Measurements from ENCODE around the gene TPSD1. TPM values are rescaled to one million over a fixed set of nuclear protein-coding genes. Genes with fewer than 3 reads are reported as not detected.

The TPSD1 gene
- total and polyA plus RNA-seq, 2 donors (not counting 3 experiments of a cell fraction or from before 2014, with no cell fraction given): not detected

DNA sequence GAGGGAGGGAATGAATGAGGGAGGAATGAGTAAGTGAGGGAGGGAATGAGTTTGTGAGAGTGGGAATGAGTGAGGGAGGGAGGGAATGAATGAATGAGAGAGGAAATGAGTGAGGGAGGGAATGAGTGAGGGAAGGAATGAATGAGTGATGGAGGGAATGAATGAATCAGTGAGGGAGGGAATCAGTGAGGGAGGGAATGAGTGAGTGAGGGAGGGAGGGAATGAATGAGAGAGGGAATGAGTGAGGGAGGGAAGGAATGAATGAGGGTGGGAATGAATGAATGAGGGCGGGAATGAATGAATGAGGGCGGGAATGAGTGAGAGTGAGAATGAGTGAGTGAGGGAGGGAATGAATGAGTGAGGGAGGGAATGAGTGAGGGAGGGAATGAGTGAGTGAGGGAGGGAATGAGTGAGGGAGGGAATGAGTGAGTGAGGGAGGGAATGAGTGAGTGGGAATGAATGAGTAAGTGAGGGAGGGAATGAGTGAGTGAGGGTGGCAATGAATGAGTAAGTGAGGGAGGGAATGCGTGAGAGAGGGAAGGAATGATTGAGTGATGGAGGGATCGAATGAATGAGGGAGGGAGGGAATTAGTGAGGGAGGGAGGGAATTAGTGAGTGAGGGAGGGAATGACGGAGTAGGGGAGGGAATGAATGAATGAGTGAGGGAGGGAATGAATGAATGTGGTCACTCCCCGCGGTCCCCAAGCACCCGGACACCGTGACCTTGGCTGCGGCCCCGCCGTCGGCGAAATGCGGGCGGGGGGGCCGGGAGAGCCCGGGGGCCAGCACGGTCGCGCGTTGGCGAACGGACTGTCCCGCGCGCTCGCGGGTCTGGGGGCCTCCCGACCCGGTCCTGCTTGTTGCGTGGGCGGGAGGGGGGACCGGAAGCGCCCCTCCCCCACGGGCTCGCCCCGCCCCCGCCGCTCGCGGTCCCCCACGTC lies 52.4 kb downstream of the TPSD1 start:
- Histone ChIP-seq H3K4me3 (replicated peaks in 1 of 3; ENCODE audit: insufficient read depth in 1 of 3, low read depth in 1 of 3, low read length in 3 of 3) (peak overlapping the region in 1 of 3 experiments; percentile 50), H3K36me3 (ENCODE audit: control insufficient read depth in 2 of 2, extremely low read depth in 1 of 2, insufficient read depth in 2 of 2, low read length in 2 of 2) (no peaks in the 10 kb centered on the region), H3K27me3 (ENCODE audit: control insufficient read depth in 2 of 2, insufficient read depth in 2 of 2, low read length in 2 of 2) (no peaks in the 10 kb centered on the region), H3K9me3 (replicated peaks; ENCODE audit: control insufficient read depth, insufficient read depth, low read length) (no peaks in the 10 kb centered on the region), H3K79me2 (ENCODE audit: control insufficient read depth, insufficient read depth, low read length) (peaks cover 34% of the 10 kb centered on the region), H2AFZ (ENCODE audit: low read depth, low read length) (peak overlapping the region; percentile 33), H3K4me2 (ENCODE audit: insufficient read depth, low read length) (no peak overlapping the region), H3K4me1 (ENCODE audit: control insufficient read depth, extremely low read depth, insufficient read depth, low read length) (peaks cover 14% of the 10 kb centered on the region), H3K9ac (replicated peaks; ENCODE audit: extremely low read depth, insufficient read depth, low read length) (no peak overlapping the region), H4K20me1 (replicated peaks; ENCODE audit: control insufficient read depth, extremely low read depth, insufficient read depth, low read length) (no peaks in the 10 kb centered on the region), H3K27ac (ENCODE audit: insufficient read depth, low read depth, low read length) (no peak overlapping the region), H3K9me1 (replicated peaks; ENCODE audit: control insufficient read depth, extremely low read depth, insufficient read depth, low read length) (no peaks in the 10 kb centered on the region)
- no peak for DNase-seq (ENCODE audit: low read depth, low spot score)
- ChIA-PET CTCF (interaction anchor here (1.5 to 1.8 kb wide), 2 partner anchors 7 to 57 kb away, joined by 3 to 6 read pairs; no protein-coding TSS in a partner anchor), POLR2A (no interaction called here)
- no peak for FAIRE-seq
- intact Hi-C loops (cut with micrococcal nuclease) (loop anchor here (10.0 kb wide), 2 partner anchors 96 to 476 kb away; partner anchors contain the start of genes NUBP2 and SPSB3), dilution Hi-C loops (cut with MboI; ENCODE audit: extremely low pct_ligation_motif_present, low sequenced_read_pairs) (no loop called here)
- TF ChIP-seq GATA2 (IDR thresholded peaks at IDR 0.05; ENCODE audit: insufficient read depth, insufficient read length, low read depth, low read length) (no peak), EZH2 (IDR thresholded peaks at IDR 0.05; ENCODE audit: borderline replicate concordance, low read depth, low read length, severe bottlenecking) (no peak), POLR2A (IDR thresholded peaks at IDR 0.05; ENCODE audit: low read depth, low read length) (peak; percentile 51), JUN (IDR thresholded peaks at IDR 0.05; ENCODE audit: borderline replicate concordance, insufficient read depth, insufficient read length, low read depth) (no peak), POLR2AphosphoS5 (IDR thresholded peaks at IDR 0.05; ENCODE audit: insufficient read depth, low read depth, low read length) (peak; percentile 52), FOS (IDR thresholded peaks at IDR 0.05; ENCODE audit: borderline replicate concordance, insufficient read depth, low read length) (no peak), MYC (IDR thresholded peaks at IDR 0.05; ENCODE audit: low read depth, low read length) (no peak)
- TF ChIP-seq, protein P1, sequence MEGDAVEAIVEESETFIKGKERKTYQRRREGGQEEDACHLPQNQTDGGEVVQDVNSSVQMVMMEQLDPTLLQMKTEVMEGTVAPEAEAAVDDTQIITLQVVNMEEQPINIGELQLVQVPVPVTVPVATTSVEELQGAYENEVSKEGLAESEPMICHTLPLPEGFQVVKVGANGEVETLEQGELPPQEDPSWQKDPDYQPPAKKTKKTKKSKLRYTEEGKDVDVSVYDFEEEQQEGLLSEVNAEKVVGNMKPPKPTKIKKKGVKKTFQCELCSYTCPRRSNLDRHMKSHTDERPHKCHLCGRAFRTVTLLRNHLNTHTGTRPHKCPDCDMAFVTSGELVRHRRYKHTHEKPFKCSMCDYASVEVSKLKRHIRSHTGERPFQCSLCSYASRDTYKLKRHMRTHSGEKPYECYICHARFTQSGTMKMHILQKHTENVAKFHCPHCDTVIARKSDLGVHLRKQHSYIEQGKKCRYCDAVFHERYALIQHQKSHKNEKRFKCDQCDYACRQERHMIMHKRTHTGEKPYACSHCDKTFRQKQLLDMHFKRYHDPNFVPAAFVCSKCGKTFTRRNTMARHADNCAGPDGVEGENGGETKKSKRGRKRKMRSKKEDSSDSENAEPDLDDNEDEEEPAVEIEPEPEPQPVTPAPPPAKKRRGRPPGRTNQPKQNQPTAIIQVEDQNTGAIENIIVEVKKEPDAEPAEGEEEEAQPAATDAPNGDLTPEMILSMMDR (IDR thresholded peaks at IDR 0.05; ENCODE audit: extremely low read depth in 1 of 2, insufficient read depth in 1 of 2, low read depth in 1 of 2, low read length in 2 of 2): no peak
- TF ChIP-seq, protein P2, sequence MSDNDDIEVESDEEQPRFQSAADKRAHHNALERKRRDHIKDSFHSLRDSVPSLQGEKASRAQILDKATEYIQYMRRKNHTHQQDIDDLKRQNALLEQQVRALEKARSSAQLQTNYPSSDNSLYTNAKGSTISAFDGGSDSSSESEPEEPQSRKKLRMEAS (IDR thresholded peaks at IDR 0.05; ENCODE audit: insufficient read depth, insufficient read length): no peak
- BruUV-seq (replicated peaks): no TSS peak

Other genes with a start within 250 kb of the TPSD1 start
- 0.24 TPM in 1 of 2 replicates, not detected in the other for gene SSTR5, start 183.3 kb upstream of the TPSD1 start, total RNA-seq
- 0.52 and 0.65 TPM in 2 replicates for gene SSTR5, start 183.3 kb upstream of the TPSD1 start, polyA plus RNA-seq
- not detected in 2 replicates for gene C1QTNF8, start 159.8 kb upstream of the TPSD1 start, total RNA-seq
- not detected in 2 replicates for gene C1QTNF8, start 159.8 kb upstream of the TPSD1 start, polyA plus RNA-seq
- not detected in 2 replicates for gene CACNA1H, start 103.0 kb upstream of the TPSD1 start, total RNA-seq
- 0.03 and 0.05 TPM in 2 replicates for gene CACNA1H, start 103.0 kb upstream of the TPSD1 start, polyA plus RNA-seq
- gene TPSG1, start 30.8 kb upstream of the TPSD1 start, total RNA-seq: not detected in 2 replicates
- gene TPSG1, start 30.8 kb upstream of the TPSD1 start, polyA plus RNA-seq: not detected in 2 replicates
- not detected in 2 replicates for gene TPSB2, start 25.9 kb upstream of the TPSD1 start, total RNA-seq
- not detected in 2 replicates for gene TPSB2, start 25.9 kb upstream of the TPSD1 start, polyA plus RNA-seq
- not detected in 2 replicates for gene TPSAB1, start 15.4 kb upstream of the TPSD1 start, total RNA-seq
- gene TPSAB1, start 15.4 kb upstream of the TPSD1 start, polyA plus RNA-seq: not detected in 2 replicates
- gene UBE2I, start 53.6 kb downstream of the TPSD1 start, total RNA-seq: 230 and 233 TPM in 2 replicates
- gene UBE2I, start 53.6 kb downstream of the TPSD1 start, polyA plus RNA-seq: 121 and 122 TPM in 2 replicates
- gene BAIAP3, start 77.6 kb downstream of the TPSD1 start, total RNA-seq: 0.66 and 0.88 TPM in 2 replicates
- gene BAIAP3, start 77.6 kb downstream of the TPSD1 start, polyA plus RNA-seq: 0.27 and 0.36 TPM in 2 replicates
- 65.4 and 69.9 TPM in 2 replicates for gene TSR3, start 95.8 kb downstream of the TPSD1 start, total RNA-seq
- 82.7 and 88.7 TPM in 2 replicates for gene TSR3, start 95.8 kb downstream of the TPSD1 start, polyA plus RNA-seq
- 51.6 and 56.3 TPM in 2 replicates for gene GNPTG, start 95.9 kb downstream of the TPSD1 start, total RNA-seq
- 109 and 137 TPM in 2 replicates for gene GNPTG, start 95.9 kb downstream of the TPSD1 start, polyA plus RNA-seq
- 32.8 and 33.0 TPM in 2 replicates for gene UNKL, start 158.6 kb downstream of the TPSD1 start, total RNA-seq
- gene UNKL, start 158.6 kb downstream of the TPSD1 start, polyA plus RNA-seq: 17.1 and 23.2 TPM in 2 replicates
- 13.4 and 15.1 TPM in 2 replicates for gene UQCC4, start 164.7 kb downstream of the TPSD1 start, total RNA-seq
- 29.3 and 33.3 TPM in 2 replicates for gene UQCC4, start 164.7 kb downstream of the TPSD1 start, polyA plus RNA-seq
- gene PERCC1, start 175.0 kb downstream of the TPSD1 start, total RNA-seq: not detected in 2 replicates
- gene PERCC1, start 175.0 kb downstream of the TPSD1 start, polyA plus RNA-seq: not detected in 2 replicates
- gene CCDC154, start 188.5 kb downstream of the TPSD1 start, total RNA-seq: 0.25 and 0.75 TPM in 2 replicates
- gene CCDC154, start 188.5 kb downstream of the TPSD1 start, polyA plus RNA-seq: 0.13 and 0.65 TPM in 2 replicates
- 89.8 and 94.9 TPM in 2 replicates for gene CLCN7, start 219.0 kb downstream of the TPSD1 start, total RNA-seq
- gene CLCN7, start 219.0 kb downstream of the TPSD1 start, polyA plus RNA-seq: 59.8 and 76.1 TPM in 2 replicates
- 0.31 TPM in 1 of 2 replicates, not detected in the other for gene PTX4, start 232.9 kb downstream of the TPSD1 start, total RNA-seq
- gene PTX4, start 232.9 kb downstream of the TPSD1 start, polyA plus RNA-seq: not detected in 2 replicates
- 60.5 and 61.6 TPM in 2 replicates for gene TELO2, start 237.3 kb downstream of the TPSD1 start, total RNA-seq
- 30.7 and 32.8 TPM in 2 replicates for gene TELO2, start 237.3 kb downstream of the TPSD1 start, polyA plus RNA-seq

Data from endothelial cell of umbilical vein (primary cell).